Esophagus muscularis mucosa (tissue), 4 donors: ENCODE data around the gene ATOH1.

Experiments
- CTCF ChIP-seq, 3 experiments: fragments of 200-600 bp in 2 of 3; fragments of 450-650 bp in 1 of 3; sonication (generic) in 2 of 3; IDR thresholded peaks; one replicate each; pipeline ENCODE4 v1.5.1; 2017 to 2019; ENCODE audit warnings: antibody characterized with exemption in 3 of 3, mild to moderate bottlenecking in 2 of 3, moderate library complexity in 1 of 3
- EP300 ChIP-seq: sonication (generic); formaldehyde crosslinking; IDR thresholded peaks from one replicate; pipeline ENCODE4 v1.6.1; 2017; ENCODE audit warnings: antibody characterized with exemption
- POLR2A ChIP-seq: fragments of 450-650 bp; IDR thresholded peaks from one replicate; pipeline ENCODE4 v1.6.1; 2017; ENCODE audit warnings: antibody characterized with exemption, moderate library complexity, mild to moderate bottlenecking, low read depth
- POLR2AphosphoS5 ChIP-seq, 2 donors: sonication (generic); formaldehyde crosslinking; IDR thresholded peaks; one replicate each; pipeline ENCODE4 v1.6.1; 2017; ENCODE audit warnings: antibody characterized with exemption in 2 of 2

- TF ChIP-seq CTCF (IDR thresholded peaks at IDR 0.05): no peak
- no peak for TF ChIP-seq EP300
- TF ChIP-seq POLR2A: no peak
- TF ChIP-seq POLR2AphosphoS5 (IDR thresholded peaks at IDR 0.05): no peak
Measured at GRCh38 chr4:93843772-93844171, 15.2 kb downstream of the ATOH1 start.
